BJ (cell line): ENCODE data around the gene ANGPTL8. TPM values are rescaled to one million over a fixed set of nuclear protein-coding genes. Genes with fewer than 3 reads are reported as not detected.

Source experiments
- CTCF ChIA-PET: fragments of 350-600 bp; formaldehyde crosslinking; extraction: SDS; loops from one replicate; lab custom pipeline; 2021; ENCODE audit warnings: antibody characterized with exemption, inconsistent platforms; lab: Yijun Ruan, JAX
- POLR2A ChIA-PET: fragments of 300-600 bp; sonication (Branson Sonifier 250); formaldehyde crosslinking; extraction: SDS; loops from one replicate; lab custom pipeline; 2021; ENCODE audit warnings: antibody characterized with exemption; lab: Charles Lee
- DNase-seq: peaks from one replicate; pipeline ENCODE4 v3.0.0-alpha.2; 2011; ENCODE audit warnings: low read depth
- H3K27me3 ChIP-seq: 2 replicates; pipeline ENCODE4 v1.6.0; 2011; ENCODE audit warnings: low read length; ENCODE audit not compliant: control insufficient read depth, insufficient read depth
- H3K36me3 ChIP-seq: 2 replicates; pipeline ENCODE4 v1.5.1; 2011; ENCODE audit warnings: low read length; ENCODE audit not compliant: control insufficient read depth, insufficient read depth
- H3K4me3 ChIP-seq: 2 replicates; pipeline ENCODE4 v1.5.1; 2011; ENCODE audit warnings: low read depth, mild to moderate bottlenecking, control low read depth, low read length
- polyA plus RNA-seq: library from polyadenylated mRNA; depleted of rRNA; stranded (reverse); fragments of >200 nt; gene quantifications from 2 replicates; pipeline ENCODE4 v1.2.3, GENCODE V29; 2011
- TF ChIP-seq, protein P1 (sequence below): IDR thresholded peaks from 2 replicates; pipeline ENCODE4 v1.5.1; 2011; ENCODE audit warnings: low read depth, mild to moderate bottlenecking, control low read depth, inconsistent platforms, low read length, moderate library complexity; ENCODE audit not compliant: insufficient read depth

The ANGPTL8 gene
- polyA plus RNA-seq, 1 experiment, result not detected

GRCh38 chr19:11274533-11275086 lies 35.2 kb downstream of the ANGPTL8 start:
- TF ChIP-seq, protein P1, sequence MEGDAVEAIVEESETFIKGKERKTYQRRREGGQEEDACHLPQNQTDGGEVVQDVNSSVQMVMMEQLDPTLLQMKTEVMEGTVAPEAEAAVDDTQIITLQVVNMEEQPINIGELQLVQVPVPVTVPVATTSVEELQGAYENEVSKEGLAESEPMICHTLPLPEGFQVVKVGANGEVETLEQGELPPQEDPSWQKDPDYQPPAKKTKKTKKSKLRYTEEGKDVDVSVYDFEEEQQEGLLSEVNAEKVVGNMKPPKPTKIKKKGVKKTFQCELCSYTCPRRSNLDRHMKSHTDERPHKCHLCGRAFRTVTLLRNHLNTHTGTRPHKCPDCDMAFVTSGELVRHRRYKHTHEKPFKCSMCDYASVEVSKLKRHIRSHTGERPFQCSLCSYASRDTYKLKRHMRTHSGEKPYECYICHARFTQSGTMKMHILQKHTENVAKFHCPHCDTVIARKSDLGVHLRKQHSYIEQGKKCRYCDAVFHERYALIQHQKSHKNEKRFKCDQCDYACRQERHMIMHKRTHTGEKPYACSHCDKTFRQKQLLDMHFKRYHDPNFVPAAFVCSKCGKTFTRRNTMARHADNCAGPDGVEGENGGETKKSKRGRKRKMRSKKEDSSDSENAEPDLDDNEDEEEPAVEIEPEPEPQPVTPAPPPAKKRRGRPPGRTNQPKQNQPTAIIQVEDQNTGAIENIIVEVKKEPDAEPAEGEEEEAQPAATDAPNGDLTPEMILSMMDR, result no peak
- Histone ChIP-seq H3K4me3 (no peak overlapping the region), H3K27me3 (0 out of 2 replicates have a peak, but pooled peaks cover 2% of the 10 kb centered on the region), H3K36me3 (no peaks in the 10 kb centered on the region)
- POLR2A ChIA-PET, result no interaction called here
- no peak for DNase-seq
- CTCF ChIA-PET, result interaction anchor here (0.6 kb wide), 1 partner anchor 185 kb away, joined by 4 read pairs; no protein-coding TSS in a partner anchor

GRCh38 chr19:11278670-11279069 lies 39.3 kb downstream of the ANGPTL8 start:
- ChIA-PET POLR2A (interaction anchor here (0.6 kb wide), 2 partner anchors 23 to 110 kb away, joined by 7 to 9 read pairs; no protein-coding TSS in a partner anchor), CTCF (interaction anchor here (1.0 to 1.6 kb wide), 3 partner anchors 10 to 15 kb away, joined by 3 to 8 read pairs (median 4); no protein-coding TSS in a partner anchor)
- Histone ChIP-seq H3K27me3 (peaks cover 4% of the 10 kb centered on the region; the same call in 1 of the 2 replicates), H3K36me3 (no peaks in the 10 kb centered on the region), H3K4me3 (no peak overlapping the region)
- TF ChIP-seq, protein P1, result no peak
- DNase-seq, result no peak

DNA sequence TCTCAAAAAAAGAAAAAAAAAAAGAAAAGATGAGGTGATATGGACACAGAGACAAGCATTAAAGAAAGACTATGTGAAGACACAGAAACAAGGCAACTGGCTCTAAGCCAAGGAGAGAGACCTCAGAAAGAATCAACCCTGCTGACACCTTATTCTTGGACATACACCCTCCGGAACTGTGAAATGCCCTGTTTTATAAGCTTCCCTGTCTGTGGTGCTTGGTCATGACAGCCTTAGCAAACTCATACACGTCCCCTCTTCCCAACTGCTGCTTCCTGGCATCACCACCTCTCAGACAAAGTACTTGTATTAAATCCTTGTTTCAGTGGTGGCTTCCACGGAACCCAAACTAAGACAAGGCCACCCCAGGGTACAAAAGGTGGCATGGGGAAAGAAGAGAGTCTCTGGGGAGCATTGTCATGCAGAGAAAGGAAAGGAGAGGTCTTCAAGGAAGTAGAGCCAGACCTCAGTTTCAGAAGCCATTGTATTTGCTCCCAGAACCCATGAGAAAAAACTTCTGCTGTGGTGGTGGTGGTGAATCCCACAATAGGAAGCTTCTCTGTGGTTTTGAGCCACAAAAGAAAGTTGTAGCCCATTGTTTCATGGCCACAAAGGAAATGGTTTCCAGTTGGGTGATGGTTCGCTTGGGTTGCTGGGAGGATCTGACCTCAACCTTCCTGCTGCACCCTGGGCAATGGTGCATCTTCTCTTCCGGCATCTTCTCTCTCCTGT lies 40.3 kb downstream of the ANGPTL8 start:
- DNase-seq, result no peak
- POLR2A ChIA-PET, result no interaction called here
- Histone ChIP-seq H3K36me3 (no peaks in the 10 kb centered on the region), H3K27me3 (peaks cover 4% of the 10 kb centered on the region; the same call in 1 of the 2 replicates), H3K4me3 (no peak overlapping the region)
- TF ChIP-seq, protein P1, result no peak
- CTCF ChIA-PET, result interaction anchor here (0.9 to 1.6 kb wide), 3 partner anchors 9 to 76 kb away, joined by 3 to 8 read pairs (median 3); no protein-coding TSS in a partner anchor

- H3K4me3 ChIP-seq, result no peak overlapping the region
- no peak for DNase-seq
- H3K27me3 ChIP-seq, result peaks cover 4% of the 10 kb centered on the region; the same call in 1 of the 2 replicates
- no peaks in the 10 kb centered on the region for H3K36me3 ChIP-seq
- CTCF ChIA-PET, result interaction anchor here (1.1 kb wide), 1 partner anchor 201 kb away, joined by 3 read pairs; no protein-coding TSS in a partner anchor
- TF ChIP-seq, protein P1, result no peak
- POLR2A ChIA-PET, result no interaction called here
These were observed 42.1 kb downstream of the ANGPTL8 start for GRCh38 chr19:11281356-11282049.
